ENCODE measurements around the gene CD96. TPM values are rescaled to one million over a fixed set of nuclear protein-coding genes. Genes with fewer than 3 reads are reported as not detected.
"Not testable (repeated sequence)": the region's sequence is repeated elsewhere in the genome, so short reads cannot be mapped to it uniquely, and the experiment has no call there.

CD96 gene
- total and polyA plus RNA-seq, 2 donors (not counting 1 experiment from before 2014, with no cell fraction given) = 0.10 TPM; not detected in 1

- no peak overlapping the region for H3K27ac ChIP-seq (ENCODE audit: insufficient read depth, low read length)
- H4K20me1 ChIP-seq (ENCODE audit: control insufficient read depth, extremely low read depth, insufficient read depth, low read length) = no peaks in the 10 kb centered on the region
- no peaks in the 10 kb centered on the region for H3K9me3 ChIP-seq (ENCODE audit: control insufficient read depth, insufficient read depth, low read depth, low read length)
- H3K9ac ChIP-seq (ENCODE audit: insufficient read depth, low read length) = no peak overlapping the region
- no peak overlapping the region for H2AFZ ChIP-seq (ENCODE audit: low read length)
- H3K27me3 ChIP-seq (ENCODE audit: control insufficient read depth, insufficient read depth, low read length) = no peaks in the 10 kb centered on the region
- no peaks in the 10 kb centered on the region for H3K79me2 ChIP-seq (ENCODE audit: control insufficient read depth, insufficient read depth, low read length)
- no peaks in the 10 kb centered on the region for H3K4me1 ChIP-seq (ENCODE audit: control insufficient read depth, extremely low read depth, insufficient read depth, low read length)
- no peak for TF ChIP-seq EZH2 (IDR thresholded peaks at IDR 0.05; ENCODE audit: low read length, missing control alignments)
- no peak for TF ChIP-seq CTCF (conservative IDR thresholded peaks at IDR 0.05 in 1 of 2, IDR thresholded peaks at IDR 0.05 in 1 of 2; ENCODE audit: low read depth in 1 of 2, low read length in 2 of 2)
- no peaks in the 10 kb centered on the region for H3K36me3 ChIP-seq (ENCODE audit: control insufficient read depth, insufficient read depth, low read length)
- peak in 1 of 2 donors; percentile 23 for DNase-seq (ENCODE audit: low read depth in 2 of 2)
- H3K4me2 ChIP-seq (ENCODE audit: extremely low read depth, insufficient read depth, low read length) = no peak overlapping the region
- no peak overlapping the region for H3K4me3 ChIP-seq (replicated peaks in 1 of 4; ENCODE audit: control extremely low read depth in 1 of 4, insufficient read depth in 1 of 4, low read depth in 3 of 4, low read length in 4 of 4)
Observed at GRCh38 chr3:111517801-111518200, 24.2 kb upstream of the CD96 start.

- Histone ChIP-seq H3K4me2 (ENCODE audit: extremely low read depth, insufficient read depth, low read length) (no peak overlapping the region), H3K9ac (ENCODE audit: insufficient read depth, low read length) (no peak overlapping the region), H3K4me1 (ENCODE audit: control insufficient read depth, extremely low read depth, insufficient read depth, low read length) (no peaks in the 10 kb centered on the region), H3K27ac (ENCODE audit: insufficient read depth, low read length) (no peak overlapping the region), H4K20me1 (ENCODE audit: control insufficient read depth, extremely low read depth, insufficient read depth, low read length) (no peaks in the 10 kb centered on the region), H3K79me2 (ENCODE audit: control insufficient read depth, insufficient read depth, low read length) (no peaks in the 10 kb centered on the region), H3K9me3 (ENCODE audit: control insufficient read depth, insufficient read depth, low read depth, low read length) (no peaks in the 10 kb centered on the region), H3K4me3 (replicated peaks in 1 of 4; ENCODE audit: control extremely low read depth in 1 of 4, insufficient read depth in 1 of 4, low read depth in 3 of 4, low read length in 4 of 4) (no peak overlapping the region), H3K27me3 (ENCODE audit: control insufficient read depth, insufficient read depth, low read length) (no peaks in the 10 kb centered on the region), H3K36me3 (ENCODE audit: control insufficient read depth, insufficient read depth, low read length) (no peaks in the 10 kb centered on the region), H2AFZ (ENCODE audit: low read length) (no peak overlapping the region)
- DNase-seq (ENCODE audit: low read depth in 2 of 2) = no peak
- TF ChIP-seq CTCF (conservative IDR thresholded peaks at IDR 0.05 in 1 of 2, IDR thresholded peaks at IDR 0.05 in 1 of 2; ENCODE audit: low read depth in 1 of 2, low read length in 2 of 2) = no peak
- TF ChIP-seq EZH2 (IDR thresholded peaks at IDR 0.05; ENCODE audit: low read length, missing control alignments) = no peak
Observed at GRCh38 chr3:111519178-111519855, 22.7 kb upstream of the CD96 start.

- Histone ChIP-seq H3K9ac (ENCODE audit: insufficient read depth, low read length) (no peak overlapping the region), H3K4me3 (replicated peaks in 1 of 4; ENCODE audit: control extremely low read depth in 1 of 4, insufficient read depth in 1 of 4, low read depth in 3 of 4, low read length in 4 of 4) (no peak overlapping the region), H3K9me3 (ENCODE audit: control insufficient read depth, insufficient read depth, low read depth, low read length) (no peaks in the 10 kb centered on the region), H3K36me3 (ENCODE audit: control insufficient read depth, insufficient read depth, low read length) (no peaks in the 10 kb centered on the region), H4K20me1 (ENCODE audit: control insufficient read depth, extremely low read depth, insufficient read depth, low read length) (no peaks in the 10 kb centered on the region), H3K79me2 (ENCODE audit: control insufficient read depth, insufficient read depth, low read length) (no peaks in the 10 kb centered on the region), H2AFZ (ENCODE audit: low read length) (no peak overlapping the region), H3K27ac (ENCODE audit: insufficient read depth, low read length) (no peak overlapping the region), H3K4me2 (ENCODE audit: extremely low read depth, insufficient read depth, low read length) (no peak overlapping the region), H3K27me3 (ENCODE audit: control insufficient read depth, insufficient read depth, low read length) (no peaks in the 10 kb centered on the region), H3K4me1 (ENCODE audit: control insufficient read depth, extremely low read depth, insufficient read depth, low read length) (no peaks in the 10 kb centered on the region)
- TF ChIP-seq EZH2 (IDR thresholded peaks at IDR 0.05; ENCODE audit: low read length, missing control alignments) = no peak
- no peak for TF ChIP-seq CTCF (conservative IDR thresholded peaks at IDR 0.05 in 1 of 2, IDR thresholded peaks at IDR 0.05 in 1 of 2; ENCODE audit: low read depth in 1 of 2, low read length in 2 of 2)
- peak; percentile 47 to 72 for DNase-seq (ENCODE audit: low read depth in 2 of 2)
Observed at GRCh38 chr3:111521891-111522290, 20.1 kb upstream of the CD96 start.

GRCh38 chr3:111524486-111524885 is 17.5 kb upstream of the CD96 start:
- not testable (repeated sequence) for DNase-seq (ENCODE audit: low read depth in 2 of 2); H3K27me3 ChIP-seq (ENCODE audit: control insufficient read depth, insufficient read depth, low read length); H3K9me3 ChIP-seq (ENCODE audit: control insufficient read depth, insufficient read depth, low read depth, low read length); H3K36me3 ChIP-seq (ENCODE audit: control insufficient read depth, insufficient read depth, low read length); H4K20me1 ChIP-seq (ENCODE audit: control insufficient read depth, extremely low read depth, insufficient read depth, low read length); H2AFZ ChIP-seq (ENCODE audit: low read length); H3K4me2 ChIP-seq (ENCODE audit: extremely low read depth, insufficient read depth, low read length); H3K79me2 ChIP-seq (ENCODE audit: control insufficient read depth, insufficient read depth, low read length); H3K4me3 ChIP-seq (replicated peaks in 1 of 4; ENCODE audit: control extremely low read depth in 1 of 4, insufficient read depth in 1 of 4, low read depth in 3 of 4, low read length in 4 of 4); H3K9ac ChIP-seq (ENCODE audit: insufficient read depth, low read length); H3K27ac ChIP-seq (ENCODE audit: insufficient read depth, low read length); H3K4me1 ChIP-seq (ENCODE audit: control insufficient read depth, extremely low read depth, insufficient read depth, low read length)
